IMR-90 (cell line): ENCODE data around the gene BLOC1S5. TPM values are rescaled to one million over a fixed set of nuclear protein-coding genes. Genes with fewer than 3 reads are reported as not detected.

Experiments
- ATAC-seq: fragments of 200-7000 bp; cut with Tn5 transposase; 2 replicates; pipeline ENCODE4 v1.9.1; 2020; ENCODE audit warnings: low read depth, mild to moderate bottlenecking, moderate library complexity
- BruUV-seq: library from RNA; stranded (reverse); fragments of 400-500 nt; replicated peaks from 2 replicates; lab custom pipeline; 2021; lab: Mats Ljungman, UMichigan
- CTCF ChIA-PET: fragments of 300-600 bp; formaldehyde crosslinking; extraction: SDS; loops from one replicate; lab custom pipeline; 2021; ENCODE audit warnings: antibody characterized with exemption; lab: Yijun Ruan, JAX
- POLR2A ChIA-PET: fragments of 300-600 bp; sonication (Branson Sonifier 250); formaldehyde crosslinking; loops from one replicate; lab custom pipeline; 2022; ENCODE audit warnings: antibody characterized with exemption; ENCODE audit not compliant: unreplicated experiment; lab: Charles Lee
- DNase-seq: peaks from one replicate; pipeline ENCODE4 v3.0.0; 2013
- H2AFZ ChIP-seq: replicated peaks from 2 replicates; pipeline ENCODE3; 2013; ENCODE audit warnings: low read length, mild to moderate bottlenecking; ENCODE audit not compliant: poor library complexity
- H2AK5ac ChIP-seq: 2 replicates; pipeline ENCODE4 v1.6.1; 2013; ENCODE audit warnings: low read depth, low read length, inconsistent platforms
- H2AK9ac ChIP-seq: replicated peaks from 2 replicates; pipeline ENCODE3; 2013; ENCODE audit warnings: mild to moderate bottlenecking, low read depth, low read length, moderate library complexity; ENCODE audit not compliant: poor library complexity
- H2BK120ac ChIP-seq: 2 replicates; pipeline ENCODE4 v1.6.1; 2013; ENCODE audit warnings: low read depth, low read length, inconsistent platforms
- H2BK15ac ChIP-seq: 3 replicates; pipeline ENCODE4 v1.6.1; 2013; ENCODE audit warnings: low read depth, low read length, inconsistent platforms
- H2BK20ac ChIP-seq: 2 replicates; pipeline ENCODE4 v1.6.1; 2013; ENCODE audit warnings: low read depth, mild to moderate bottlenecking, inconsistent platforms, low read length, moderate library complexity
- H2BK5ac ChIP-seq: 2 replicates; pipeline ENCODE4 v1.6.1; 2013; ENCODE audit warnings: mild to moderate bottlenecking, low read depth, low read length, inconsistent platforms; ENCODE audit not compliant: poor library complexity, severe bottlenecking
- H3K14ac ChIP-seq: replicated peaks from 2 replicates; pipeline ENCODE4 v1.6.1; 2013; ENCODE audit warnings: low read depth, low read length, inconsistent platforms
- H3K18ac ChIP-seq: 2 replicates; pipeline ENCODE4 v1.6.1; 2013; ENCODE audit warnings: low read depth, low read length, control low read depth
- H3K23ac ChIP-seq: 2 replicates; pipeline ENCODE4 v1.6.1; 2013; ENCODE audit warnings: low read depth, low read length, inconsistent platforms
- H3K27ac ChIP-seq: 2 replicates; pipeline ENCODE4 v1.5.1; 2013; ENCODE audit warnings: mild to moderate bottlenecking, control low read depth, low read length; ENCODE audit not compliant: insufficient read depth
- H3K27me3 ChIP-seq: 2 replicates; pipeline ENCODE4 v1.6.1; 2013; ENCODE audit warnings: low read length; ENCODE audit not compliant: control insufficient read depth, insufficient read depth
- H3K36me3 ChIP-seq: 2 replicates; pipeline ENCODE4 v1.6.1; 2013; ENCODE audit warnings: low read length, mixed read lengths; ENCODE audit not compliant: control insufficient read depth, insufficient read depth
- H3K4ac ChIP-seq: 2 replicates; pipeline ENCODE4 v1.6.1; 2013; ENCODE audit warnings: low read depth, low read length, inconsistent platforms
- H3K4me1 ChIP-seq: 2 replicates; pipeline ENCODE4 v1.6.1; 2013; ENCODE audit warnings: low read length, mixed read lengths; ENCODE audit not compliant: control insufficient read depth, insufficient read depth
- H3K4me2 ChIP-seq: 2 replicates; pipeline ENCODE4 v1.6.1; 2013; ENCODE audit warnings: low read depth, mild to moderate bottlenecking, control low read depth, low read length, moderate library complexity
- H3K4me3 ChIP-seq: 2 replicates; pipeline ENCODE4 v1.5.1; 2013; ENCODE audit warnings: low read depth, mild to moderate bottlenecking, control low read depth, low read length, moderate library complexity; ENCODE audit not compliant: insufficient read depth
- H3K56ac ChIP-seq: 2 replicates; pipeline ENCODE4 v1.6.1; 2013; ENCODE audit warnings: low read length, inconsistent platforms; ENCODE audit not compliant: insufficient read depth; ENCODE audit errors: extremely low read depth
- H3K79me1 ChIP-seq, 2 experiments: 2 replicates each; pipeline ENCODE4 v1.6.1; 2013; ENCODE audit warnings: low read length in 2 of 2, inconsistent platforms in 1 of 2, low read depth in 1 of 2
- H3K9ac ChIP-seq: 2 replicates; pipeline ENCODE4 v1.6.1; 2013; ENCODE audit warnings: low read depth, low read length, control low read depth
- H3K9me1 ChIP-seq: 2 replicates; pipeline ENCODE4 v1.6.1; 2013; ENCODE audit warnings: low read length, inconsistent platforms; ENCODE audit not compliant: insufficient read depth
- H3K9me3 ChIP-seq: 2 replicates; pipeline ENCODE4 v1.6.1; 2013; ENCODE audit warnings: low read length; ENCODE audit not compliant: control insufficient read depth, insufficient read depth
- H4K20me1 ChIP-seq: 2 replicates; pipeline ENCODE4 v1.6.1; 2013; ENCODE audit warnings: low read length, inconsistent platforms; ENCODE audit not compliant: insufficient read depth
- H4K5ac ChIP-seq: 2 replicates; pipeline ENCODE4 v1.6.1; 2013; ENCODE audit warnings: mild to moderate bottlenecking, low read depth, low read length, control low read depth
- H4K8ac ChIP-seq, 2 experiments: 2 replicates each; pipeline ENCODE4 v1.6.1; 2013; ENCODE audit warnings: low read depth in 2 of 2, low read length in 2 of 2, control low read depth in 1 of 2, inconsistent platforms in 1 of 2
- H4K91ac ChIP-seq: 2 replicates; pipeline ENCODE4 v1.6.1; 2013; ENCODE audit warnings: low read depth, low read length, inconsistent platforms; ENCODE audit not compliant: insufficient read depth
- BHLHE40 ChIP-seq: fragments of 150-350 bp; IDR thresholded peaks from 2 replicates; pipeline ENCODE4 v1.6.1; 2016; ENCODE audit warnings: mild to moderate bottlenecking, low read depth, low read length
- CEBPB ChIP-seq: IDR thresholded peaks from 2 replicates; pipeline ENCODE4 v1.6.1; 2012; ENCODE audit warnings: low read depth, low read length, improper control_type of control experiment
- CTCF ChIP-seq: conservative IDR thresholded peaks from 2 replicates; pipeline ENCODE4 v1.5.1; 2012; ENCODE audit warnings: mild to moderate bottlenecking, low read depth, low read length, improper control_type of control experiment
- ELK1 ChIP-seq: fragments of 150-350 bp; IDR thresholded peaks from 2 replicates; pipeline ENCODE4 v1.6.1; 2016; ENCODE audit warnings: low read depth, mild to moderate bottlenecking, low read length, moderate library complexity, borderline replicate concordance
- FOS ChIP-seq: fragments of 150-350 bp; IDR thresholded peaks from 2 replicates; pipeline ENCODE4 v1.6.1; 2016; ENCODE audit warnings: low read depth, low read length
- MAFK ChIP-seq: IDR thresholded peaks from 2 replicates; pipeline ENCODE4 v1.6.1; 2012; ENCODE audit warnings: low read depth, low read length, improper control_type of control experiment
- NFE2L2 ChIP-seq: fragments of 150-350 bp; IDR thresholded peaks from 2 replicates; pipeline ENCODE4 v1.6.1; 2016; ENCODE audit warnings: low read depth, mild to moderate bottlenecking, low read length
- POLR2A ChIP-seq: IDR thresholded peaks from 2 replicates; pipeline ENCODE4 v1.6.1; 2012; ENCODE audit warnings: mild to moderate bottlenecking, low read depth, low read length
- WGBS, 2 experiments: methylation state at CpG; one replicate each; pipeline versions ENCODE4 v1.1.5 to v1.1.7; 2013; ENCODE audit warnings: missing lambda C conversion rate in 2 of 2; ENCODE audit not compliant: insufficient read length in 1 of 2; ENCODE audit errors: extremely low coverage in 2 of 2; 5-methylcytosine and 5-hydroxymethylcytosine counted together
- dilution Hi-C: fragments of 300-500 bp; cut with HindIII; formaldehyde crosslinking; loops from one replicate; pipeline ENCODE4 v1.14.3; 2018; ENCODE audit warnings: low sequenced_read_pairs; ENCODE audit not compliant: unreplicated experiment
- in situ Hi-C: fragments of 300-500 bp; cut with MboI; formaldehyde crosslinking; loops from 3 replicates; pipeline ENCODE4 v1.14.3; 2019; ENCODE audit warnings: low sequenced_read_pairs, inconsistent platforms, mixed read lengths
- intact Hi-C: fragments of 100-400 bp; cut with micrococcal nuclease; formaldehyde crosslinking; loops from 2 replicates; pipeline ENCODE4 v1.10.0; 2022
- polyA plus RNA-seq, 3 experiments: library from polyadenylated mRNA; depleted of rRNA; stranded (reverse); fragments of >200 nt; gene quantifications; 2 replicates each; pipeline ENCODE4 v1.2.3, GENCODE V29; 2012; ENCODE audit warnings: low replicate concordance in 1 of 3
- total RNA-seq: library from RNA; depleted of rRNA; stranded (reverse); fragments of >200 nt; gene quantifications from 2 replicates; pipeline ENCODE4 v1.2.3, GENCODE V29; 2012
- TF ChIP-seq, protein P1 (sequence below): fragments of 150-350 bp; IDR thresholded peaks from 2 replicates; pipeline ENCODE4 v1.6.1; 2017; ENCODE audit warnings: mild to moderate bottlenecking, antibody characterized with exemption, low read length, low read depth

Gene BLOC1S5
- total and polyA plus RNA-seq, 2 of the 4 experiments (the other 2 are of a cell fraction) = 4.8 to 17.2 TPM

DNA sequence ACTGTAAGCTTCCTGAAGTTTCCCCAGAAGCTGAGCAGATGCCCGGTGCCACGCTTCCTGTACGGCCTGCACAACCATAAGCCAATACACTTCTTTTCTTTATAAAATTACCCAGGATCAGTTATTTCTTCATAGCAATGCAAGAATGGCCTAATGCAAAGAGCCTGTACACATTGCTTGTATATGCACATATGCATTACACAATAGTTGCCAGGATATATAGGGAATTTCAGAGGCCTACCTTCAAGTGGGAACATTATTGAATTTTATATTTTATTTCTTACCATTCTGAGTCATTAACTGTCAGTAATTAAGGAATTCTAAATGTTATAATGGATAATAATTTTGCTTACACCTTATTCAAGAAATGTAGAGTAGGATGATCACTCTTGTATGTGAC is 93.6 kb downstream of the BLOC1S5 start:
- H3K27ac ChIP-seq = no peak overlapping the region
- no peak overlapping the region for H3K4me2 ChIP-seq
- no peak overlapping the region for H2AFZ ChIP-seq
- H3K23ac ChIP-seq = no peak overlapping the region
- H4K20me1 ChIP-seq = no peaks in the 10 kb centered on the region
- dilution Hi-C loops (no loop called here), intact Hi-C loops (no loop called here), in situ Hi-C loops (no loop called here)
- no peak overlapping the region for H4K8ac ChIP-seq
- H3K14ac ChIP-seq = no peak overlapping the region
- DNase-seq (no peak), ATAC-seq (no peak)
- no peak overlapping the region for H3K9ac ChIP-seq
- no peak overlapping the region for H3K56ac ChIP-seq
- no peak overlapping the region for H3K18ac ChIP-seq
- H2AK5ac ChIP-seq = no peak overlapping the region
- no peak overlapping the region for H3K4me3 ChIP-seq
- H4K5ac ChIP-seq = no peak overlapping the region
- peaks cover under 1% of the 10 kb centered on the region; the same call in 1 of the 2 replicates for H3K9me1 ChIP-seq
- H4K91ac ChIP-seq = no peak overlapping the region
- TF ChIP-seq BHLHE40 (no peak), POLR2A (no peak), FOS (no peak), CTCF (no peak), NFE2L2 (no peak), ELK1 (no peak), CEBPB (peak; percentile 55), MAFK (no peak)
- TF ChIP-seq, protein P1, sequence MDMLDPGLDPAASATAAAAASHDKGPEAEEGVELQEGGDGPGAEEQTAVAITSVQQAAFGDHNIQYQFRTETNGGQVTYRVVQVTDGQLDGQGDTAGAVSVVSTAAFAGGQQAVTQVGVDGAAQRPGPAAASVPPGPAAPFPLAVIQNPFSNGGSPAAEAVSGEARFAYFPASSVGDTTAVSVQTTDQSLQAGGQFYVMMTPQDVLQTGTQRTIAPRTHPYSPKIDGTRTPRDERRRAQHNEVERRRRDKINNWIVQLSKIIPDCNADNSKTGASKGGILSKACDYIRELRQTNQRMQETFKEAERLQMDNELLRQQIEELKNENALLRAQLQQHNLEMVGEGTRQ = no peak
- no CpG with 5 or more reads among the region's 3 CpGs for WGBS, 2 experiments
- H2BK5ac ChIP-seq = no peak overlapping the region
- no peaks in the 10 kb centered on the region; the same call in 1 of the 2 replicates for H3K4me1 ChIP-seq
- CTCF ChIA-PET = interaction anchor here (1.3 kb wide), 1 partner anchor 35 kb away, joined by 3 read pairs; no protein-coding TSS in a partner anchor
- no peaks in the 10 kb centered on the region for H3K79me1 ChIP-seq
- H3K27me3 ChIP-seq = no peaks in the 10 kb centered on the region; the same call in 1 of the 2 replicates
- H2AK9ac ChIP-seq = no peak overlapping the region
- no peak overlapping the region for H2BK20ac ChIP-seq
- no TSS peak for BruUV-seq
- H3K36me3 ChIP-seq = no peaks in the 10 kb centered on the region
- H3K9me3 ChIP-seq = peaks cover 2% of the 10 kb centered on the region
- H2BK120ac ChIP-seq = no peak overlapping the region
- no peak overlapping the region for H3K4ac ChIP-seq
- POLR2A ChIA-PET = no interaction called here
- H2BK15ac ChIP-seq = no peak overlapping the region
